AG04449 (cell line): ENCODE data around the gene SRP9.

Experiments
- CTCF ChIA-PET: fragments of 350-600 bp; formaldehyde crosslinking; extraction: SDS; loops from one replicate; lab custom pipeline; 2021; ENCODE audit warnings: antibody characterized with exemption; lab: Yijun Ruan, JAX
- POLR2A ChIA-PET: fragments of 400-600, 350-600 bp; formaldehyde crosslinking; extraction: SDS; loops from one replicate; lab custom pipeline; 2020; ENCODE audit warnings: antibody characterized with exemption, inconsistent platforms; lab: Yijun Ruan, JAX
- DNase-seq: peaks from one replicate; pipeline ENCODE4 v3.0.0-alpha.2; 2010; ENCODE audit warnings: low read depth, low spot score
- H3K4me3 ChIP-seq: 2 replicates; pipeline ENCODE4 v1.5.1; 2011; ENCODE audit warnings: low read depth, mild to moderate bottlenecking, control low read depth, low read length
- CTCF ChIP-seq: IDR thresholded peaks from one replicate; pipeline ENCODE4 v1.5.1; 2011; ENCODE audit warnings: mild to moderate bottlenecking, moderate library complexity, low read length, control low read depth, inconsistent platforms; ENCODE audit not compliant: insufficient read depth; ENCODE audit errors: missing control alignments

Gene SRP9

GRCh38 chr1:225766967-225767633 lies 10.5 kb upstream of the SRP9 start:
- DNase-seq = peak; percentile 82
- no peak overlapping the region for H3K4me3 ChIP-seq
- CTCF ChIA-PET = interaction anchor here (1.1 to 15.3 kb wide), 6 partner anchors 11 to 287 kb away, joined by 3 to 332 read pairs (median 6); partner anchors contain the start of gene SRP9
- TF ChIP-seq CTCF = no peak
- POLR2A ChIA-PET = interaction anchor here (0.7 to 1.6 kb wide), 5 partner anchors 11 to 259 kb away, joined by 3 to 7 read pairs (median 5); partner anchors contain the start of genes ENAH and SRP9

- CTCF ChIA-PET = interaction anchor here (1.0 to 15.3 kb wide), 9 partner anchors 10 to 288 kb away, joined by 3 to 332 read pairs (median 6); partner anchors contain the start of gene SRP9
- POLR2A ChIA-PET = interaction anchor here (0.7 to 1.6 kb wide), 5 partner anchors 10 to 260 kb away, joined by 3 to 7 read pairs (median 5); partner anchors contain the start of genes ENAH and SRP9
- DNase-seq = no peak
- H3K4me3 ChIP-seq = no peak overlapping the region
- TF ChIP-seq CTCF = no peak
These were observed 9.7 kb upstream of the SRP9 start for GRCh38 chr1:225767634-225768540.

GRCh38 chr1:225768662-225769426 lies 8.8 kb upstream of the SRP9 start:
- no peak overlapping the region for H3K4me3 ChIP-seq
- CTCF ChIA-PET = interaction anchor here (1.0 to 15.3 kb wide), 9 partner anchors 10 to 289 kb away, joined by 3 to 332 read pairs (median 5); partner anchors contain the start of gene SRP9
- no peak for TF ChIP-seq CTCF
- POLR2A ChIA-PET = no interaction called here
- no peak for DNase-seq

GRCh38 chr1:225769687-225770086 lies 7.9 kb upstream of the SRP9 start:
- POLR2A ChIA-PET = interaction anchor here (0.6 kb wide), 1 partner anchor 38 kb away, joined by 3 read pairs; no protein-coding TSS in a partner anchor
- CTCF ChIA-PET = interaction anchor here (0.7 to 15.3 kb wide), 13 partner anchors 7 to 290 kb away, joined by 3 to 332 read pairs (median 5); partner anchors contain the start of gene SRP9

More at GRCh38 chr1:225769687-225770086, 7.9 kb upstream of the SRP9 start:
- H3K4me3 ChIP-seq = no peak overlapping the region
- DNase-seq = no peak
- TF ChIP-seq CTCF = no peak
